COR-L47 (cell line): ENCODE measurements around the gene NPTN.
A peak's percentile ranks its signal among the peaks of the same experiment; 100 is the strongest.
"Not testable (repeated sequence)": the region's sequence is repeated elsewhere in the genome, so short reads cannot be mapped to it uniquely, and the experiment has no call there.

ENCODE experiments used
- DNase-seq: peaks from one replicate; lab custom pipeline; 2025; lab: John Stamatoyannopoulos, UW

NPTN gene

GRCh38 chr15:73570355-73571032 is 62.7 kb downstream of the NPTN start:
- DNase-seq = no peak

DNA sequence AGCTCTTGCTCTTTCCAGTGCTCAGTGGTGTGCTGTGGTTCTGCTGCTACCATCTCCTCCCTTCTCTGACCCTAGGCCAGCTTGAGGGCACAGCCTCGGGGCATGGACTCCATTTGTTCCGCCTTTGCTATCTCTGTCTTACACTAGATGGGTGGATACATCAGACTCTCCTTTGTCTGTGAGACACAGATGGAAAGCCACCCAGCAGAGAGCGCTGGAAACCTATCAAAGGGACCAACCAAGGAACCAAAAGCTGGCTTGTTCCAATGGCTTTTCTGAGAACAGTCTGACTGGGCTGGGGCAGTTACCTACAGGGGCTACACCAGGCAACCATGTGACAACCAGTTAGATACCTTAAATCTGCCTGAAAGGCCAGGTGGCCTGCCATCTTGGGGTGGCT is 63.8 kb downstream of the NPTN start:
- no peak for DNase-seq

GRCh38 chr15:73568564-73569280 is 64.5 kb downstream of the NPTN start:
- no peak for DNase-seq

DNA sequence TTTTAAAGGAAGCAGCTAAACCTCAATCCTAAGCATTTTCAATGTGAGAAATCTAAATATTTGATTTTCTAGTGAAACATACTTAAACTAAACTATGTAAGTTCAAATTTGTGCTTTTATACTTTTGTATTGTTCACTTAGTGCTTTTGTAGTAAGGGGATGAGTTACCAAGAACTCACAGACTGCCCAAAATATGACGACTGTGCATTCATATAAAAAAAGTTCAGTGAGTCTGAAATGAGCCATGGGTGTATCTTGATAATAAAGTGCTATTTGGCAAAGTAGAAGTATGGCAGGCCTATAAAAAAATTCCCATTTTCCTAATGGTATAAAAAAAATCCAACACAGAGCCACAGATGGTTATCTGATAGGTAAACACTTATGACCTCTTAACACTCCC is 66.2 kb downstream of the NPTN start:
- no peak for DNase-seq

DNA sequence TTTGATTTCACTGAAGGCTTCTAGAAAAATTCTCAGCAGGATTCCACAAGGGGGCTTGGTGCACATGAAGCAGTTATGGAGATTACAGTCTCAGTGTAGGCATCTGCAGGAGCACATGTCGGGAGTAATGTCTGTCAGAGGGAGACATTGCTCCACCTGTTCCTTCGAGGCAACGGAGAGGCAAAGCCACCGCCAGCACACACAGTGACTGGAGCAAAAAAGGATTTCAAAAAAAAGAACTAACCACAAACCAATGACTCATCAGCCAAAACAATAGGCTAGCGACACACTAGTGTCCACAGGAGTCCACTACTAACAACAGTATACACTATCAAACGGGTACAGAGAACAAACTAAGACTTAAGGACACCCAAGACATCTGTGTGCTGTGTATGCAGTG is 68.9 kb downstream of the NPTN start:
- peak; percentile 11 for DNase-seq

GRCh38 chr15:73560501-73561117 is 72.6 kb downstream of the NPTN start:
- peak; percentile 52 for DNase-seq

GRCh38 chr15:73558529-73558928 is 74.7 kb downstream of the NPTN start:
- DNase-seq = no peak

DNA sequence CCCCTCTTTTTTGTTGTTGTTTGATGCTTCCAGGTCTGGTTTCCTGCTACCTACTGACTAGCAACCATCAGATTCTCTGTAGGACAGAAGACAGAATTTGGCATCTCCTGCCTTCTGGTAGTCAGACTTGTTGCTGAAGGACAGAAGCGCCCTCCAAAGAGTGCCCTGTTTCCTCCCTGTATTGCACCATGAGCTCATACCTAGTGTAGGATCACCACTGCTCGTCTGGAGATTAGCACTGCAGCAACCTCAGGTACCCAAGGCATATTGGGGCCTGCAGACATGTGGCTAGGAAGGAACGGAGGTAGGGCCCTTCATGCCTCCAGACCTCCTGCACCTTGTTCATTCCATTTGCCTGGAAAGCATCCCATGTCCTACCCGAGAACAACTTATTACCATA is 78.1 kb downstream of the NPTN start:
- DNase-seq = no peak

DNA sequence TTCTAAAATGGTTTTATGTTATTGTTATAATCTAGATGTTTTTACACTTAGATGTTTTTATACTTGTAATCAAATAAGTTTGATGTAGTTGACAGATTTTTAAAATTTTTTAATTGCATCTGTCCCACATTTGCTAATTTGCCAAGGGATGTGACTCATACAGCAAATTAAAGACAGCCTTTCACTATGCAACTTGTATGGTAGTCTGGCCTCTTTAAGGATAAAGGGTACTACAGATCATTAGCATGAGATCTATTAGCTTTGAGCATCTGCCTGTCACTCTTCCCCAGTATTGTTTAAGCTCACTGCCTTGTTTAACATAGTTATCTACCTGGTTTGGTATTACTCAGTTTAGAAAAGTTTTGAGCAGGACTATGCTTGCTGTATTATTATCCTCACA is 83.0 kb downstream of the NPTN start:
- DNase-seq = no peak

GRCh38 chr15:73548925-73549324 is 84.3 kb downstream of the NPTN start:
- not testable (repeated sequence) for DNase-seq

DNA sequence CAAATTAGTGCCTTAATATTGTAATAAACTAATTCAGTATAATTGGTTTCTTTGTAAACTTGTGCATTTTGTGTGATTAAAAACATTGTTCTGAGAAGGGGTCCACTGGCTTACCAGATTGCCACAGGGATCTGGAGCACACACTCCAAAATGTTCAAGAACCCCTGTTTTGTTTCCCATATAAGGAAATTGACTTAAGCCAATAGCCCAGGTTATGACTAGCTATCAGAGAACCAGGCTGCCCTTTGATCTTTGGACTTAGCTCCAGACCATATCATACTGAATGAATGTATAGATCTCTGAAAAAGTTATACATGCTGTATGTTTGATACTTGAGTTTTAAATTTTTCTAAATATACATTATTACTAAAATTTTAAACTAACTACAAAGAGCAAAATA is 91.7 kb downstream of the NPTN start:
- no peak for DNase-seq

DNA sequence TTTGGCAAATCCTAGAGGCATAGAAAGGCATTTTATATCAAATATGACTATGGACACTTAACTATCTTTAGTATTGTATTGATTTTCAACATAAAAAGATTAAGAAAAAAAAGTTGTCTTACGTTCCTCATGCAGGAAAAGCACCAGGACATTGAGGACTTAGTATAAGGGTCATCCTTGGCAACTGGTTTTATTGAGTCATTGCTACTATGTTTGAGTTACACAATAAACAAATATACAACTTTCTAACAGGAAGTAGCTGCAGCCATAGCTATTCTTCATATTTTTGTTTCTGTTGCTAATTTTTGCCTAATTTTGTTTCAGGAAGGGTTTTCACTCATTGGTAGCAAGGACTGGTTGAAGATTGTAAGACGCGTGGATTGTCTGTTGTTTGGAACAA is 93.0 kb downstream of the NPTN start:
- DNase-seq = no peak

- no peak for DNase-seq
Measured at GRCh38 chr15:73539212-73540128, 93.7 kb downstream of the NPTN start.

GRCh38 chr15:73538563-73539211 is 94.5 kb downstream of the NPTN start:
- no peak for DNase-seq

- no peak for DNase-seq
Measured at GRCh38 chr15:73538123-73538522, 95.1 kb downstream of the NPTN start.

DNA sequence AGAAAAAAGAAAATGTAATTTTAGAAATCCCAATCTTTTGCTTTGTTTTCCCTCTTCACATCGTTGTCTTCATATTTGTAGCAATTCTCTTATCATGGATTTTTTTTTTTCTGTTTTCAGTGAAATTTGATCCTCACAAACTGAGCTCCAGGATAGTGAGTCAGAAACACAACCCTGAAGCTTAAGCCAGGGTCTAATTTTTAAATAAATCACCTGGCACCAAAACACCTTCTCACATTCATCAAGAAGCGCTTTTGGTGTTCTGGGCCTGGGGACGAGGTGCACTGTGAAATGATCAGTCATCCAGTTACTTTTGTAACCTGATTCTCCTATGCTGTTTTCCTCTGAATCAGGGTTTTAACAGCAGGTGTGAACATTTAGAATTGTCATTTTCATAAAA is 102.5 kb downstream of the NPTN start:
- no peak for DNase-seq

DNA sequence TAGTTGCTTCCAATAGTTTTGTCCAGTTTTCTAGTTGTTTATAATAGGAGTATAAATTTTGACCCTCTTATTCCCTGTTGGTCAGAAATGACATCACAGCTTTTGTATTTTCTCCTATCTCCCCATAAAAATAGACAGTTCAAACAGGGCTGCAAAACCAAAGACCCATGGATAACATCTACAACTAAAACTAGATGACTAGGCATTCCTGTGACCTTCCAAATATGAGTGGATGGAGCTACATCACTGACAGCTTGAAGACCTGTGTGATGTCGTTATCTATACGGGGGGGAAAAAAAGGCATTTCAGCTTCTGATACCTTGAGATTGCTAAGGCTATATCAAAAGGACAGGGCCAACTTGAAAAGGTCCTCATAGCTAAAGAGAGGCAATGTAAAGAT is 105.6 kb downstream of the NPTN start:
- no peak for DNase-seq

DNA sequence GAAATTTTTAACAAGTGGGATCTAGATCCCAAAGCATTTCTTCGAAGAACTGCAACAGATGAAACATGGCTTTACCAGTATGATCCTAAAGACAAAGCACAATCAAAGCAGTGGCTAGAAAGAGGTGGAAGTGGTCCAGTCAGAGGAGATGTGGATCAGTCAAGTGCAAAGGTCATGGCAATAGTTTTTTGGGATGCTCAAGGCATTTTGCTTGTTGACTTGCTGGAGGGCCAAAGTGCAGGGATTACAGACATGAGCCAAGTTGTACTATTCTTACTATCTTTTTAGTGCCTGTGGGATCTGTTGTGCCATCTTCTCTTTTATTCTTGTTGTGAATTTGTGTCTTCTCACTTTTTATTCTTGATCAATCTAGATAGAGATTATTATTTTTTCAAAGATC is 108.3 kb downstream of the NPTN start:
- DNase-seq = no peak

GRCh38 chr15:73522011-73522410 is 111.2 kb downstream of the NPTN start:
- DNase-seq = no peak

- DNase-seq = no peak
Measured at GRCh38 chr15:73518876-73519733, 114.1 kb downstream of the NPTN start.
